HG03159 (cell line): ENCODE measurements around the gene SUPT5H.
"Not testable (repeated sequence)": the region's sequence is repeated elsewhere in the genome, so short reads cannot be mapped to it uniquely, and the experiment has no call there.

ENCODE experiments used
- ATAC-seq: cut with Tn5 transposase; IDR thresholded peaks from one replicate; pipeline ENCODE4 v1.9.1; 2021; ENCODE audit warnings: mild to moderate bottlenecking, moderate library complexity; ENCODE audit not compliant: unreplicated experiment

Gene SUPT5H

DNA sequence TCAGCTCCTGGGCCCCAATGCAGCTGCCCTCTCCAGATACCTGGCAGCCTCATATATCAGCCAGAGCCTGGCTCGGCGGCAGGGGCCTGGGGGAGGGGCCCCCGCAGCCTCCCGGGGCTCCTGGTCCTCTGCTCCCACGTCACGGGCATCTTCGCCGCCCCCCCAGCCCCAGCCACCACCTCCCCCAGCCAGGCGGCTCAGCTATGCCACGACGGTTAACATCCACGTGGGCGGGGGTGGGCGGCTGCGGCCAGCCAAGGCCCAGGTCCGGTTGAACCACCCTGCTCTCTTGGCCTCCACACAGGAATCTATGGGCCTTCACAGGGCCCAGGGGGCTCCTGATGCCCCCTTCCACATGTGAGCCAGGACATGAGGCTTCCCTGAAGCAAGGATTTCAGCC is 20.4 kb upstream of the SUPT5H start:
- ATAC-seq: no peak

DNA sequence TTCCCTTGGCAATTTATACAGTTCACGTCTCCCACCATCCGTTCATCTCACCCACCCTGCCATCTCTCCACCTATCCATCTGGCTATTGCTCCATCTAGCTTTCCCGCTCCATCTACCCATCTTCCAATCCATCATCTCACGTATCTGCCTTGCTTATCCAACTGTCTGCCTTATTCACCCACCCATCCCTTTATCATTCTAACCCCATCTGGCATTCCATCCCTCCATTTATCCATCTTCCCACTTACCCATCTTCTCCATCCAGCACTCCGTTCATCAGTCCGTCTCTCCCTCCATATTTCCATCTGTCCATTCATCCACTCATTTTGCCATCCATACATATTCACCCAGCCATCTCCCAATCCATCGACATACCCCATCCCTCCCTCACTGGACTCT is 19.6 kb upstream of the SUPT5H start:
- ATAC-seq: no peak

DNA sequence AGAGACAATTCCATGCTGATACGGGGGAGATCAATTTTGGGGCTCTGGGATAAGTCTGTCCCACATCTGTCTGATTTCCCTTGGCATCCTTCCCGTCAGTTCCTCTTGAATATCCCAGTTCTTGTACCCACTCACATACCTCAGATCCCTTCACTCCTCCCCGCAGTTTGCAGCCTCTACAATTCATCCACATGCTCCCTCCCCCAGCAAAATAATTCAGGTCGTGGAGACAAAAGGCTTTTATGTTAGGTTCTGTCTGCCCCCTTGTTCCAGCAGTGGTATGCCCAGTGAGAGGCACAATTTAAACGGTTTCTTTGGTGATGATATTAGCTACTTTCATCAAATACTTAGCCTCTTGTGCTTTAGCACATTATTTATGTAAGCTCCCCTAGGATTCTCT is 19.2 kb upstream of the SUPT5H start:
- no peak for ATAC-seq

DNA sequence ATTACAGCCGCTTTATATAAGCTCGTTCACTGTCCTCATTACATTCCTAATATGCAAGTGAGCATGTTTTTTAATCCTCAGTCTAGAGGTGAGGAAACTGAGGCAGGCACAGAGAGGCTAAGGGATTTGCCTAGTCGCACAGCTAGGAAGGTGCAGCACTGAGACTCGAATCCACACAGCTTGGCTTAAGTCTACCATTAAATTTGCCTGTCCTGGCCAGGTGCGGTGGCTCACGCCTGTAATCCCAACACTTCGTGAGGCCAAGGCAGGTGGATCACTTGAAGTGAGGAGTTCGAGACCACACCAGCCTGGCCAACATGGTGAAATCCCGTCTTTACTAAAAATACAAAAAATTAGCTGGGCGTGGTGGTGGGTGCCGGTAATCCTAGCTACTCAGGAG is 17.7 kb upstream of the SUPT5H start:
- no peak for ATAC-seq

DNA sequence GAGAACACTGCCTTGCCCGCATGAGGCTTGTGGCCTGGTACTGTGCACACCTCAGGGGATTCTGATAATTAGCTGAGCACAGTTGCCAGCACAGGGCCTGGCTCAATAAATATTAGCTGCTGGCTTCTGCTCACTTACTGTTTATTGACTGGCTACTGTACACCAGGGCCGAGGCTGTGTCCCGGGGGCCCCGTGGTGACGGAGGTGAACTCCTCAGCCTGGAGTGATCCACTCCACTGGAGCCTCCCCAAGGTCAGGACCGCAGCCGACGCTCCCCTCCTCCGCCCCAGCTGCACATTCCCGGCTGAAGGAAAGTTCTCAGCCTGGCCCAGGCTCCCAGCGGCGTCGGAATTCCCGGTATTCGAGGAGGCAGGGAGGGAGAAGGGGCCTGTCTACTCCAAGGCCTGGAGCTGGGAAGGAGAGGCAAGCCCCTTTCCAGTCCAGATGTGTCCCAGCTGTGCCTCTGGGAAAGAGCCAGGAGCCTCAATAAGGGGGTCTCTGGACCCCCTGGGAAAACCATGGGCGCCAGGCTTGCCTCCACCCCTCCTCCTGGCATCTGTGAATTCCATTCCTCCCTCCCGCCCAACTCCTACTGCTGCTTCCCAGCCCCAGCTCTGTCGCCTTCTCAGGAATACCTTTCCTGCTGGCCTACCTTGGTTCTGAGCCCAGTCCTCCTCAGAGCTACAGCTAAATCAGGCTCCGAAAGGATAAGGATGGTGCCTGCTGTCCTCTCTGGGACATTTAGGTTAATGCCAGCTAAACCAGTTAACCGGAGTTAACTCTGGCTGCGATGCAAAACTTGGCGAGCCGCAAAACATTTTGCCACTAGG is 16.9 kb upstream of the SUPT5H start:
- no peak for ATAC-seq

DNA sequence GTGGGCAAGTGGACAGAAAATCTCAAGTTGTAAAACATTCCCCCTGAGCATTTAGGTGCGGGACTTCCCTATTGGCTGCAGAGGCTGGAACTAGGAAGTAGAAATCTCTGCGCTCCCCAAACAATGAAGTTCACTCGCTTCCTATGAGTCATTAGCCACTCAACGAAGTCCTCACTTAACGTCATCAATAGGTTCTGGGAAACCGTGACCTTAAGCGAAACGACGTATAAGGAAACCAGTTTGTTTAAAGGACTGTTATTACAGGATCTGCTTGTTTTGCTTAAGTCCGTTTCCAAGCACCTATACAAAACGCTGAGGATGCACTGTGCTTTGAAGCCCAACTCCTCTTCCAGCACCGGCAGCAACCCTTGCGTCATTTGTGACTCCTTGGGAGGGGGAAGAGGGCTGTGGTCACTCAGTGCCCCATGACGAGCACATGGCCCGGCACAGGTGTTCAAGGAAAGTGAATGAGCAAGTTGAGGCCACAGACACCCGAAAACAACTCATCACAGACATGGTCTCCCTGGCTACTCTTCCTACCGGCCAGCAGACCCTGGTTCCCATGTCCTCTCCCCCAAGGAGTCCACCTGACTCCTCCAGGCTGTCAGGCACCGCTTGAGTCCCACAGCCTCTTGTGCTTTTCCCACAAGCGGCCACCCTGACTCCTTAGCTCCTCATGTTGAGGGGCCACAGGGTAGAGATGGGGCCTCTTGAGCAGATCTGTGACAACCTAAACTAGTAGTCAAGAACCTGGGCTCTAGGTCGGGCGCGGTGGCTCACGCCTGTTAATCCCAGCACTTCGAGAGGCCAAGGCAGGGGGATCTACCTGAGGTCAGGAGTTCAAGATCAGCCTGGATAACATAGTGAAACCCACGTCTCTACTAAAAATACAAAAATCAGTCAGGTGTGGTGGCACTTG is 14.4 kb upstream of the SUPT5H start:
- ATAC-seq: peak; percentile 44

DNA sequence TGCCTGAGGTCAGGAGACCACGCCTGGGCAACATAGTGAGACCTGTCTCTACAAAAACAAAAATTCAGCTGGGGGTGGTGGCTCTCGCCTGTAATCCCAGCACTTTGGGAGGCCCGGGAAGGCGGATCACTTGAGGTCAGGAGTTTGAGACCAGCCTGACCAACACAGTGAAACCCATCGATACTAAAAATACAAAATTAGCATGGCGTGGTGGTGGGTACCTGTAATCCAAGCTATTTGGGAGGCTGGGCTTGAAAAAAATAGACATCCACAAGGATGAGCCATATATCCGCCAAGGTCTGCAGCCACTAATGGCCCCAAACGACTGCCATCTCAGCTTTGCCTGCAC is 12.7 kb upstream of the SUPT5H start:
- ATAC-seq: no peak

DNA sequence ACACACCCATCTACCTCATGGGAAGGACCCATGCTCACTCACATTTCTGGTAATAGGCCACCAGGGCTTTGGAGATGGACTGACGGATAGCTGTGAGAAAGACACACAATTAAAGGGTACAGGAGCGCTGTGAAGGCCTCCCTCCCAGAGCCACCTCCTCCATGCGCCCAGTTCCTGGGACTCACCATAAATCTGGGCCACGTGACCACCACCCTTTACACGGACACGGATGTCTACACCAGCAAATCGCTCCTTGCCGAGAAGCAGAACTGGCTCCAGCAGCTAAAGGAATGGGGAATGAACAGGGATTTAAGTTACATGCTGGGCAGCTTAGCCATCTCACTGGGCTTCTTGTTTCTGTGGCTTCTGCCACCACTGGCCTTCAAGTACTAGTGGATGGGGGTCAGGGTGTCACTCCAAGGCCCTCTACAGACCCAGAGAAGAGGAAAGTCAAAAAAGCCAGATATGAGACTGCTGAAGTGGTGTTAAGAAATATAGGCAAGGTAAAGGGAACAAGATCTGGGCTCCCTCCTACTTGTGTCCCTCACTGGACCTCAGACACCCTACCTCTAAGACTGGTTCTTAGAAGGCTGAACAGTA is 11.8 kb upstream of the SUPT5H start:
- ATAC-seq: no peak

DNA sequence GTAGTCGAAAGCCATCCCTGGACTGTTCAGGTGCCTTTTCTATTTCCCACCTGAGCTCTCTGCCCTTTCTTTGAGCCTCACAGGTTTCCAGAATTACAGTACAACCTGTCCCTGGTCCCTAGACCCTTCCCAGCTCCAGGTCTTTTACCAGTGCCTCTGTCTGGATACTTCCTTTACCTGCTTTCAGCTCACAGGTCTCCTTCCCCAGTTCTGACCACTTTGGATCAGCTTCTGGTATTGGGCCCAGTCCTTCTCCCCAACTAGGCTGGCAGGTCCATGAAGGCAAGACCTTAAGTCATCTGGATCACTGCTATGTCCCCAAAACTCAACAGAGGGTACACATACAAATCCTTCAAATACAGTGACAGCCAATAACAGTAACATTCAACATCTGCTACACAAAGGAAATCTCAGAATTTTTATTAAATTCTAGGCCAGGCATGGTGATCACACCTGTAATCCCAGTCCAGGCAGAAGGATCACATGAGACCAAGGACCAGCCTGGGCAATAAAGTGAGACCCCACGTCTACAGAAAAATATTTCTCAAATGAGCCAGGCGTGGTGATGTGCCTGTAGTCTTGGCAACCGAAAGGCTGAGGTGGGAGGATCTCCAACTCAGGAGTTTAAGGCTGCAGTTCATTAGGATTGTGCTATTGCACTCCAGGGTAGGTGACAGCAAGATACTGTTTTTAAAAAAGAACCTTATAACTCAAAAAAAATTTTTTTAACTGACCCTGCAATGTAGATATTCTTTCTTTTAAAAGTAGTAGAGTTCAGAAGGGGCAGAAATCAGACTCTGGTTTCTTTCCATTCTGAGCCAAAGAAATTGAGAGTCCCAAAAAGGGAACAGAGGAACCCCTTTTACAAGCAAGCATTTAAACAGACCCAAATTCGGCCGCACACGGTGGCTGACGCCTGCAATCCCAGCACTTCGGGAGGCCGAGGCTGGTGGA is 11.0 kb upstream of the SUPT5H start:
- no peak for ATAC-seq

DNA sequence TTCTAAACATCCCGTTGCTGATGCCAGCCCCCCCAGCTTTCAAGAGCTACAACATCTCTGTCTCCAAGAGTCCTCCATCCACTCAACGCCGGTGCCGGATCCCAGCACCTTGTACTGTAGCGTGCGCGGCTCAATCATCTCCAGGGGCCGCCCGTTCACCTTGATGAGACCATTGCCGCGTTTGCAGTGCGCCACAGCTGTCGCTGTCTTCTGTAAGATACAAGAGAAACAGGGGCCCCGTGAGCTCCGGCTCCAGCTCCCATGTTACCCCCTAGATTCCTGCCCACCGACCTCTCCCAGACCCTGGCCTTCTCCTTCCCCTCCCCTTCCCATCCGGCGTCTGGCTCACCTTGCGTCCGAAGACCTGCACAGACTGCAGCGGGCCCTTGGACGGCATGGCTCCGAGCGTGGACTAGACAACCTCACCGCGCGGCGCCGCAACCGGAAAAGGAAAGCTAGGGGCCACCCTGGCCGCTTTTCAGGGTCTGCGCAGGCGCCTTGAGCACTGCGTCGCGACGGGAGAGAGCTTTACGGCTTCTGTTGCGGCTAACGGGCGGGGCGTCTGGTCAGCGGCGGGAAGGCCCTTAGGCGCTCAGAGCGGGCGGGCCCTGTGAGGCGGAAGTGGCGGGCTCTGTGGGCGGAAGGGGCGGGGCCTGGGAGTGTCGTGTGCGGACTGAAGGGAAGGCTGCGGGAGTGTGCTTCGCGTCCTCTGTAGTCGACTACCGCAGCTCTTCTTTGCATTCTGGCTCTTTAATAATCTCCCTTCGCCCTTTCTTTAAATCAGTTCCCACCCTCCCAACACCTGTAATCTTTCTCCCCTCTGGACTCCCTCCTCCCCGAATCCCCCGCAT is 9.7 kb upstream of the SUPT5H start, which contains the start of gene RPS16:
RPS16 (minus strand) TSS at position 451 of the 851 bp plus-strand sequence; CDS start at position 397, 54 bp downstream.
- ATAC-seq: peak; percentile 75

DNA sequence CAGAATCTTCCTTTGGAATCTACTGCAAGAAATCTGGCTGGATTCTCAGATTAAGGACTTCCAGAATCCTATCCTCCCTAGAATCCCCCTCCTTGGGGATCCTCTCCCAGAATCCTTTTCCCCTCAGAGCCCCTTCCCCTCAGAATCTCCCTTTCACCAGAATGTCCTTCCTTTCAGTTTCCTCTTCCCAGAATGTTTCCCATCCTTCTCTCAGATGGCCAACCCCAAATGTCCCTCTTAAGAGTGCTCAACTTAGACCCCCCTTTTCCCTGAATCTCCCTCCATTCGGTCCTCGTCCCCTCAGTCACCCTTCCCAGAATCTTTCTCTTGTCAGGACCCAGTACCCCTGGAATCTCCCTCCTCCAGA is 9.0 kb upstream of the SUPT5H start:
- no peak for ATAC-seq

DNA sequence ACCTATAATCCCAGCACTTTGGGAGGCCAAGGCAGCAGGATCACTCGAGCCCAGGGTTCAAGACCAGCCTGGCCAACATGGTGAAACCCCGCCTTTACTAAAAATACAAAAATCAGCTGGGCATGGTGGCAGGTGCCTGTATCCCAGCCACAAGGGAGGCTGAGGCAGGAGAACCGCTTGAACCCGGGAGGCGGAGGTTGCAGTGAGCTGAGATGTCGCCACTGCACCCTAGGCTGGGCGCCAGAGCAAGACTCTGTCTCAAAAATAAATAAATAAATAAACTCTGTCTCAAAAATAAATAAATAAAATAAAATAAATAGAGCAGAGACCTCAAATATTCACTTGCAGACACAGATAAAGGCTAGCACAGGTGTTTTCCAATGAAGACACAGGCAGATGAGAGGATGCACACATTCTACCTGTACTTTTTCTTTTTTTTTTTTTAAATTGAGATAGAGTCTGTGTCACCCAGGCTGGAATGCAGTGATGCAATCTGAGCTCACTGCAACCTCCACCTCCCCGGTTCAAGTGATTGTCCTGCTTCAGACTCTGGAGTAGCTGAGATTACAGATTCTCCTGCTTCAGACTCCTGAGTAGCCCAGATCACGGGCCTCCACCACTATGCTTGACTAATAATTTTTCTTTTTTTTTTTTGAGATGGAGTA is 7.0 kb upstream of the SUPT5H start:
- ATAC-seq: no peak

DNA sequence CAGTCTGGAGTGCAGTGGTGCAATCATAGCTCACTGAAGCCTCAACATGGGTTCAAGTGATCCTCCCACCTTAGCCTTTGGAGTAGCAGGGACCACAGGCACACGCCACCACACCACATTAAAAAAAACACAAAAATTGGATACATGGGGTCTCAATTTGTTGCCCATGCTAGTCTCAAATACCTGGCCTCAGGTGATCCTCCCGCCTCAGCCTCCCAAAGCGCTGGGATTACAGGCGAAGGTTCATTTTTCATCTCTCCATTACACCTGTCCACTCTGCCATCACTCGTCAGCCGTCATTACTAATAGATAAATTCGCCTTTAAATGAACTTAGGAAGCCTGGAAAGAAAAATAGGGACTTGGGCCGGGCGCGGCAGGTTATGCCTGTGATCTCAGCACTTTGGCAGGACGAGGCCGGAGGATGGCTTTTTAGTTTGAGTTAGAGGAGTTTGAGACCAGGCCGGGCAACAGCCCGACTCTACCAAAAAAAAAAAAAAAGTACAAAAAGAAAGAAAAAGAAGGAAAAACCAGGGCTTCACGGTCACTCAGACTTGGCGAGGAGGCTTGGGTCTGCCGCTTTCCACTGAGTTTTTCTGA is 685 bp upstream of the SUPT5H start:
- no peak for ATAC-seq

DNA sequence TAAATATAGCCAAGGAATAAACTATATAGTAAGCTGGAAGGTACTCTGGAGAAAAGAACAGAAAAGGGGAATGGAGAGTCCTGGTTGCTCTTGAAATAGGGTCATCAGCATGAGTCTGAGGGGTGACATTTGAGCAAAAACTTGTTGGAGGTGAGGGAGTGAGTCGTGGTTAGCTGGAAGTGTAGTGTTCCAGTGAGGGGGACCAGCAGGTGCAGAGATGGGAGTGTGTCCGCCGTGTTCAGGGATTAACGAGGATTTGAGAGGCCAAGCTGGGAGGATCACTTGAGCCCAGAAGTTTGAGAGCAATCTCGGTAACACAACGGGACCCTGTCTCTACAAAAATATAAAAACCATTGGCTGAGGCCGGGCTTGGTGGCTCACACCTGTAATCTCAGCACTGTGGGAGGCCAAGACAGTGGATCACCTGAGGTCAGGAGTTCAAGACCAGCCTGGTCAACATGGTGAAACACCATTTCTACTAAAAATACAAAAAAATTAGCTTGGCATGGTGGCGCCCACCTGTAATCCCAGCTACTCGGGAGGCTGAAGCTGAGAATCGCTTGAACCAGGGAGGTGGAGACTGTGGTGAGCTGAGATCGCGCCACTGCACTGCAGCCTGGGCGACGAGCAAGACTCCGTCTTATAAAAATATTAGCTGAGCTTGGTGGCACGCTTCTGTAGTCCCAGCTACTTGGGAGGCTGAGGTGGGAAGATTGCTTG is 1.1 kb downstream of the SUPT5H start:
- ATAC-seq: no peak

DNA sequence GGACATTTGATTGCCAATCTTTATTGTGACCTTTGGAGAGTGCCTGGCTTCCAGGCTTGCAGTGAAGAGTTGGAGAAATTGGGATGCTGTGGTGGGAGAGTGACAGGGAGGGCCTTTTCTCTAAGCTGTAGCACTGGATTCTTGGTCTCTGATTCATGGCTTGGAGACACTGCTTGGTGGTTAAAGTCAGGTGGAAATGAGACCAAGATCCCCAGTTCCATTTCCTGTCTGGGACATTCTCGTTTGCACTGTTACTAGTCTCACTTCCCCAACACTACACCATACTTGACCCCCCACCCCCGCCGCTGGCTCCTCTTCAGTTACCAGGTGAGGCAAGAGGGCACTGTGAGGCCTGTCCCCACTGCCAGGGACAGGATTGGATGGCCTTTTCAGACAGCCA is 2.9 kb downstream of the SUPT5H start:
- no peak for ATAC-seq

DNA sequence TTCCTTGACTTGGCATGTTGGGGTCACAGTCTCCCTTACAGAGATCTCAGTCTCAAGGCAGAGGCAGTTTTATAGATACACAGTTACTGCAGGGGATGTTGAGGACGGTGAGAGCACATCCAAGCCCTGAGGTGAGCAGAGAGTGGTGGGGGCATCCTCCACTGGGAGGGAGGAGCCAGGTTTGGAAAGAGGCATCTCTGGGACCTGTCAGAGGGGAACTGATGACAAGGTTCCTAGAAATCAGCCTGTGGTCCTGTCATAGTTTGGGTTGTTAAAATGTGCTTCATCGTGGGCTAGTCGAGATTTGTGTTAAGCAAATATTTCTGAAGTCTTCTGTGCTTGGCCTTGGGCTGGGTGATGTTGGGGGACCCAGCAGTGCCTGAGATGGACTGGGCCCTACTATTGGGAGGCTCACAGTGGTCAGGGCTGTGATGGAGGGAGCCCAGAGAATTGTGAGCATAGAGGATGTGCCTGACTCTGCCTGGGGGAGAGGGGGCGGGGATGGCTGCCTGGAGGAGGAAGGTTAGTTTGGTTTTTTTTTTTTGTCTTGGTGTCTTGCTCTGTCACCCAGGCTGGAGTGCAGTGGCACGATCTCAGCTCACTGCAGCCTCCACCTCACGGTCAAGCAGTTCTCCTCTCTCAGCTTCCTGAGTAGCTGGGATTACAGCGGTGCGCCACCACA is 3.9 kb downstream of the SUPT5H start:
- no peak for ATAC-seq

DNA sequence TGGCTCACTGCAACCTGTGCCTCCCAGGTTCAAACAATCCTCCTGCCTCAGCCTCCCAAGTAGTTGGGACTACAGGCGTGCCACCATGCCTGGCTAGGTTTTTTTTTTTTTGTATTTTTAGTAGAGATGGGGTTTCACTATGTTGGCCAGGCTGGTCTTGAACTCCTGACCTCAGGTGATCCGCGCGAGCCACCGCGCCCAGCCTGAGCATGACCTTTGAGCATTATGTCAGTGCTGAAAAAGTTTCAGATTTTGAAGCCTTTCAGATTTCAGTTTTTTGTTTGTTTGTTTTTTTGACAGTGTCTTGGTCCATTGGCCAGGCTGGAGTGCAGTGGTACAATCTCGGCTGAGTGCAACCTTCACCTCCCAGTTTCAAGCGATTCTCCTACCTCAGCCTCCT is 5.9 kb downstream of the SUPT5H start:
- ATAC-seq: not testable (repeated sequence)
